Measurements from ENCODE around the gene ANXA9.

ANXA9 gene

DNA sequence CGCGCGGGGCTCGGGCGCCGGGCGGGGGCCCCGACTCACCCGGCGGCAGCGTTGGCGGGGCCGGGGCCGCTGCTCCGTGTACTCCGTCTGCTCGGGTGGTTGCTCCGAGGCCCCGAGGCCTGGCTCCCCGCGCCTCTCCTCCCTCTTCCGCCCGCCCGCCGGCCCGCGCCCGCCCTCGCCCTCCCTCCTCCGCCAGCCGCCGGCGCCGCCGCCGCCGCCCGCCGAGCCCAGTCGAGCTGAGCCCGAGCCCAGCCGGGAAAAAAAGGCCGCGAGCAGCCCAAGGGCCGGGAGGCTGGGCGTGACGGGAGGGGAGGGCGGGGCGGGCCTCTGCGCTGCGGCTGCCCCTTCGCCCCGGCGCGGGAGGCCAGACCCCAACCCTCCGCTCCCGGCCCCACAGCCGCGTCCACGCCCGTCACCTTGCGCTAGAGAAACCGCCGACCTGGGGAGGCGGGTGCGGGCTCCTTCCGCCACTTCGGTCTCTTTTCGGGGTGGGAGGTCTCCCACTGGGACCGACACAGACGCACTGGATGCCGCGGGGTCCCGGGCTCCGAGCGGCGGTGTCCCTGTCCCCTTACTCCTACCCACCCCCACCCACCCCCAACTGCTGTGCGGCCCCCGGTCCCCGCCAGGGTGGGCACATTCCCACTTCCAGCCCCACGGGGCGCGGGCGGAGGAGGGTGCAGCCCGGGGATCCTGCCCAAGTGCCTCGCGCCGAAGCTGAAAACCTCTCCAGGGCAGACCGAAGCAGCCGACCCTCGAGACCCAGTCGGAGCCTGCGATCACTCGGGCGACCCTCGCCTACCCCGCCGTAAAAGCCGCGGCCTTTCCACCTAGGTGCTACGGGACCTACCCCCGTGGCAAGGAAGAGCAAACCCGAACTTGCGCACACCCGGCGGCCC, 7.3 kb upstream of the ANXA9 start, which contains the start of gene CERS2:
CERS2 (minus strand) TSS at position 256 of the 899 bp plus-strand sequence. CDS start 5,745 bp downstream, outside the sequence.
- DNase-seq (ENCODE audit: low read depth, low spot score), result peak; percentile 97

DNA sequence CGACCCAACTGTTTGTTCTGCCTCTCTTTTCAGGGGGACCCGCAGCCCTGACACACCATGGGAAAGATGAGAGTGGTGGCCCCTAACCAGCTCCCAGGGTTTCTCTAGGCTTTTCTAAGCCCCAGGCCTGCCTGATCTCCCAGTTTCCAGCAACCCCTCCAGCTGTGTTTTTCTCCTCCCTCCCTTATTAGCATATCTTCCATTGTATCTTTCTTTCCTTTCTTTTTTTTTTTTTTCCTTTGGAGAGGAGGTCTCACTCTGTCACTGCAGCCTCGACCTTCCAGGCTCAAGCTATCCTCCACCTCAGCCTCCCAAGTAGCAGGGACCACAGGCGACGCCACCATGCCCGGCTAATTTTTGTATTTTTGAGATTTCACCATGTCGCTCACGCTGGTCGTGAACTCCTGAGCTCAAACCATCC, 5.7 kb upstream of the ANXA9 start:
- no peak for DNase-seq (ENCODE audit: low read depth, low spot score)

DNA sequence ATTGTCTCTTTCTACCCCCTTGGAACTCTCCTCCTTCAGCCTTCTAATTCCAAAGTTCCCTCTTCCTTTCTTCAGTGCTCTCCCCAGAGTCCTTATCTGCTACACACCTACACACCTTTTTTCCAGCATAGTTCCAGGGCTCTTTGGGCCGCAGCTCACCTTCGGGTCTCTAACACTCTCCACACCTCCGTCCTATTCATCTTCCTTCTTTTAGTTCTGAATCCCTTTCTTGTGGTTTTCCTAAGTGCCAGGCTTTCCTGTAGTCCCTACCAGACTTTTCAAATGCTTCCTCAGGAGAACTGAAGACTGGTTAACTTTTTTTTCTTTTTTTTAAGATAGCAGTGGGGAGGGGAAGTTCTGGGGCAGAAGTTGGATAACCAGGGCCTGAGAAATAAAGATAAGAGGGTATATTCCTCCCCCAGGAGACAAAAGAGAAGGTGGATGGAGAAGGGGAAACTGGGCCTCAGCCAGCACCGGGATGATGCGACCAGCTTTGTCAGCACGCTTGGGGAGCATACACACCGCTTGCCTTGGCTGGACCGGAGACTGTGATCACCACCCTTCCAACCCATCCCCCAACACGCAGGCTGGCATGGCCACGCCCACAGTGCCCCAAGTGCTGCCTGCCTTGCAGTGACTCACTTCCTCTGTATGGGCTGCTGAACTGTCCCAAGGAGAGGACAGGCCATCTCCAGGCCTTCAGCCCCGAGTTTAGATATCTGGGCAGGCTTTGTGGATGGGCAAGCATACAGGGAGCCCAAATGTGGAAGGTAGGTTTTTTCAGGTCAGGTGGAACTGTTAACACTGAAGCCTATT, 5.0 kb upstream of the ANXA9 start:
- DNase-seq (ENCODE audit: low read depth, low spot score), result peak; percentile 64

DNA sequence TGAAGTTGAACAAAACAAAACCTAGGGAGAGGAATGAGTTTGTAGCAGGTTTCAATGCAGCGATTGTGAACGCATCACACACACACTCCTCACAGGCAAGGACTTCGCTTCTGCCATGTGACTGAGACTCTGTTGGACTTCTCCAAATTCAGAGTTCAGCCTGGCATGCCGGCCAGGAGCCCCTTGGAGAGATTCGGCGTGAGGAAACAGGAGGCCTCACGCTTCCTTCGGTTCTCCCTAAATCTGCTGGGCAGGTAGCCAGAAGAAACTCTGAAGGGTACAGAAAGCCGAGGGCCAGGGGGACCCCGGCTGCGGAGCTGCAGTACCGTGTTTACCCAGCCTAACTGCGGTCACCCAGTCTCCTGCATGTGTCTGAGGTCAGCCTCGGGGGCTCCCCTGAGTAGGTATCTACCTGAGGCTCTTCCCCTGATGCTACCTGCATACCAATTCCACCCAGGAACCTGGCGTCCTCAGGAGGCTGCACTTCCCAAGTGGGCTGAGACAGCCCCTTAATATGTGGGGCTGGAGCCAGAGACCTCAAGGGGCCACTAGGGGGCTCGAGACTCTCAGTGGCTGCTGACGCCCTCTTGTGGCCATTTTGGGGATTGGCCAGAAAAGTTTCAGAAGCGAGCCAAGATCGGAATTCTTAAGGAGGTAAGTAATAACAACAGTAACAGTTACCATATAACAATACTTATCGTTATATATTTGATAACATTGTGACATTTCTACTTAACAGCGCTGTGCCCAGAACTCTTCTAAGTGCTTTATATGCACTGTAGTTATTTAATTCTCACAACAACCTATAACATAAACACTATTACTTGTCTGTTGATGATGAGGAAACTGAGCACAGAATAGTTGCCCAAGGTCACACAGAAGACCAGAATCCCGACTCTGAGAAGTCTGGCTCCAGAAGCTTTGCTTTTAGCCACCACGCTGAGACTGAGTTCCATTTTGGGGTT, 2.7 kb upstream of the ANXA9 start:
- DNase-seq (ENCODE audit: low read depth, low spot score), result peak; percentile 94

DNA sequence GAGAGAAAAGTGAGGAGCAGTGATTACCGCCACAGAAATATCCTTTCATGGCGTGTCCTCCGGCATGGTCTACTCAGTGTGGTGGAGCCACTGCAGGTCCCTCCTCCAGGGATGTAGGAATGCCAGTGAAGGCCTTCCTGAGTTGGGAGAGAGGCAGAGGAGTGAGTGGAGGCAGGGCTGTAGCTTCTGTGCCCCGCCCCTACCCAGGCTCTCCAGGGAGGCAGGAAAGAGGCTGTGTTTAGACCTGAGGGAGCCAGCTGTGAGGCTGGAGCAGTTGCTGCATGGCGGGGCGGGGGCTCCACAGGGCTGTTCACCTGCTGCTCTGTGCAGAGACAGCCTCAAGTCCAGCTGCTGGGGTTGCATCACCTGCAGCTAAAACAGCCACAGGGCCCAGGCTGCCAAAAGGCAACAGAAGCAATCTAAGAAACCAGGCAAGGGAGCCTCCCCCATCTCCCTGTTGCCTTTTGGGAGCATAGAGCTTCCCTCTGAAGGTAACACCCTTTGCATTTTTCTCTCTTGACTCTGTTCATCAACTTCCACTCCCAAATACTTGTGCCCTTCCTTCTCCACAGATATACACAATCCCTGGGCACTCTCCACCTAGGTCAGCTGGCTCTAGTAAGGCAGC, 801 bp upstream of the ANXA9 start:
- DNase-seq (ENCODE audit: low read depth, low spot score), result no peak

DNA sequence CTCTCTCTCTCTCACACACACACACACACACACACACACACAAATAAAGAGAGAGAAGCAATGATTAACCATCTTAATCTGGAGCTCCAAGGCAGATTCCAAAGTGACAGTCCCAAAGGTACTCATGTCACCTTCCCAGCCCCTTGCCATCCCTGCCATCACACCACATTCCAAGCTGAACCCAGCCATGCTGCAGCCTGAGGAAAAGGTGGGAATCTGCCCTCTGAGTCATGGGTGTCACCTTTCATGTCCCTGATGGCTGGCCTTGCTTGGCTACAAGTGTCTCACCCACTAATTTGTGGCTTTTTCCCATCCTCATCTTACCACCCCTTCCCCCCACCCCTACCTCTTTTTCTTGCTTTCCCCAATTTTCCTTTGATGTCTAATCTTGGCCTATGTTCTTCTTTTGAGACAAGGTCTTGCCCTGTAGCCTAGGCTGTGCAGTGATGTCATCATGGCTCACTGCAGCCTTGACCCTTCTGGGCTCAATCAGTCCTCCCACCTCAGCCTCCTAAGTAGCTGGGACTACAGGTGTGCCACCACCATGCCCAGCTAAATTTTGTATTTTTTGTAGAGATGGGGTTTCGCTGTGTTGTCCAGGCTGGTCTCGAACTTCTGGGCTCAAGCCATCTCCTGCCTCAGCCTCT, 3.2 kb downstream of the ANXA9 start:
- no peak for DNase-seq (ENCODE audit: low read depth, low spot score)

DNA sequence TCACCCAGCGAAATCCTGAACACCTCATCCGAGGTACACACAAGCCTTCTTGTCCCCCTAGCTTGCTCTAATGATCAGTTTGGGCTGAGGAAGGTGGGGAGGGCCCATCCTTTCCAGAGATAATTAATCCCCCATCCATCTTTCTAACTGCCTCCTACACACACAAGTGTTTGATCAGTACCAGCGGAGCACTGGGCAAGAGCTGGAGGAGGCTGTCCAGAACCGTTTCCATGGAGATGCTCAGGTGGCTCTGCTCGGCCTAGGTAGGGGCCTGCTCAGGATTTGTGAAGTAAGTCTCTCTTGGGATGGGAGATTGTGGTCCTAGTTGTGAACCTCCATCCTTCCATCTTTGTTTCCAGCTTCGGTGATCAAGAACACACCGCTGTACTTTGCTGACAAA, 5.8 kb downstream of the ANXA9 start:
- DNase-seq (ENCODE audit: low read depth, low spot score), result no peak

DNA sequence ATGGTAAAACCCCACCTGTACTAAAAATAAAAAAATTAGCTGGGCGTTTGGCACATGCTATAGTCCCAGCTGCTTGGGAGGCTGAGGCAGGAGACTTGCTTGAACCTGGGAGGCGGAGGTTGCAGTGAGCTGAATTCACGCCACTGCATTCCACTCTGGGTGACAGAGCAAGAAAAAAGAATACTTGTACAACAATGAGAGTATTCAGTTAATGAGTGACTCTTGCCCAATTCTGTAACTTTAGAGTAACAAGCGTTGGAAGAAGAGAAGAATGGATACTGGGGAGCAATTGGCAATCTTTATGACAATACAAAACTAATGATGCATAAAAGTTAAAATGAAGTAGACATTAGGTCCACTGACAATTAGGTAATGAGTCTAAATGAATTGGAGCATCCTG, 10.5 kb downstream of the ANXA9 start:
- no peak for DNase-seq (ENCODE audit: low read depth, low spot score)

DNA sequence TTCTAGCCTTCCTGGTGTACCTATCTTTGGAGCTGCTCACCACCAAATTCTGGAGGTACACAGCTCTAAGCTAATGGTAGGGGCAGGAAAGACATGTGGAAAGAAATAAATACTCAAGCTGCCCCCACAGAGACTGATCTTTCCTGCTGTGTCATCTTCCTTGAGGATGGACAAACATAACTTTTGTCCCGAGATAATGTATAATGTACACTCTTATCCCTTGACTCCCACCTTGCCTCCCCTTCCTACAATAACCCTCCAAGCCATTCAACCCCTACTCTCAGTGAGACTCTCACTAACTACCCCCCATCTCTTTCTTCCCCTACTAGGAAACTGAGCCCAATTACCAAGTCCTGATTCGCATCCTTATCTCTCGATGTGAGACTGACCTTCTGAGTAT, 12.2 kb downstream of the ANXA9 start:
- no peak for DNase-seq (ENCODE audit: low read depth, low spot score)

DNA sequence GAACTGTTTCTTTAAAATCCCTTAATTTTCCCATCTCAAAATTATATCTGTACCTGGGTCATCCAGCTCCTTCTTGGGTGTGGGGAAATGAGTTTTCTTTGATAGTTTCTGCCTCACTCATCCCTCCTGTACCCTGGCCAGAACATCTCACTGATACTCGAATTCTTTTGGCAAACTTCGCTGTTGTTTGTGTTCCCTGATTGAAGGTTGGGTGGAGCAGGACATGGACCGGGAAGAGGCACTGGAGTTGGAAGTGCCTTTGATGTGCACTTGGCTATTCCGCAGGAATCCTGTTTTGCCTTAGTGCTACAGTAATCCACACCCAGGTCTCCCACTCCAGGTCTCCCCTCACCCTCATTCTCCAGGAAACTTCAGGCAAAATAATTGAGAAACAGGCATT, 13.4 kb downstream of the ANXA9 start:
- no peak for DNase-seq (ENCODE audit: low read depth, low spot score)

DNA sequence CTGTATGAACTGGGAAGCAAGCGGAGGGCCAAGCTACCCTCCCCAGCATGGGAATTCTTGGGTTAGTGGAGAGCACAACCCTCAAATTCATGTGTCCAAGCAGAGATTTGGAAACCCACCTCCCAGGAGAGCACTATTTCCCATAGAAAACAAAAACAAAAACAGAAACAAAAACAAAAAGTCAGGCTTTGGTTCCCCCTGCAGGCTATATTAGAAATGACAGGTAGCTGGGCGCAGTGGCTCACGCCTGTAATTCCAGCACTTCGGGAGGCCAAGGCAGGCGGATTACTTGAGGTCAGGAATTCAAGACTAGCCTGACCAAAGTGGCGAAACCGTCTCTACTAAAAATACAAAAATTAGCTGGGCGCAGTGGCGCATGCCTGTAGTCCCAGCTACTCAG, 13.8 kb downstream of the ANXA9 start:
- DNase-seq (ENCODE audit: low read depth, low spot score), result peak; percentile 57

DNA sequence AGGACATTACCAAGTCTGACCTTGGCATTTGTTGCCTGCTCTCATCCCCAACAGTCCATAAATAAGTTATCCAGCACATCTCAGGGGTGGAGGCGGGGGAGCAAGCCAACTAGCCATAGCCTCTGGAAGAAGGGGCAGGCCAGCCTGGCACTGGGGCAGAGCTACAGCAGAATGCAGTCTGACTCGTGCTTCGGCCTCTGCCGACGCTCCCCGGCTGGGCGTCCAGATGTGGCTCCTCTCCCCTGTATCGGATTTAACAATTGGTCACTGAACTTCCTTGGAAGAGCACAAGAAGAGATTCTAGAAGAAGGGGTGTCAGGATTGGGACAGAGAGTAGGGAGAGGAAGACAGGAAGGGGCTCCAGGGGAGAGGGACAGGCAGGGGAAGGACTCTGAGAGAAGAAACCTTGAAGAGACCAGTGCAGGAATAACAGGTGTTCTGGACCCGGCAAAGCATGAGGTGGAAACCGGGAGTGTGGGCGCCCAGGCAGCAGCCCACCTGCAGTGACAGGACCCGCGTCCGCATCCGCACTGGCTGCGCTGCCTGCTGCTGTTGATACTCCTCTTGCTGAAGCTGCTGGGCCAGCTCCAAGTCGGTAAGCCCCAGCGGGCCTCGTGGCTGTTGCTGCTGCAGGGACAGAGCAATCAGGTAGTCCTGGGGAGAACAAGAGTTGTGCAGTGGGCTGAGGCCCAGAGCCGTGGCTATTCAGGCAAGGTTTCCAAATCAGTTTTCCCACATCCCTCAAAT, 15.2 kb downstream of the ANXA9 start:
- DNase-seq (ENCODE audit: low read depth, low spot score), result peak; percentile 36

DNA sequence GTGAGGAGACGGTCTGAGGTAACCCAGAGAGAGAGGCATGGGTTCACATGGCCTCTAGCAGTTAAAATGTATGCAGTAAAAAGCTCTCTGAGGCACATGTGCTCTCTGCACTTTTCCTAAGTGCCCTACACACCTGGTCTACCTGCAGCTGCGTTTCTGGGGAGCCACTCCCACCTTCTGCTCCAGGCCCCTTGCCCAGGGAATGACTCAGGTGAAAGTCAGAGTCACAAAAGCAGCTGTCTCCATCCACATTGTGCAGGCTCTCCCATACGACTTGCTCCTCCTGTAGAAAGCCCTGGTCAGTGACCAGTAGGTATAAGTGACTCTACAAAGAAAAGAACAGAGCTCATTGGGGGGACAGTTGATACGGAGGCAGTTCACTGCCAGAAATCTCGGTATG, 15.9 kb downstream of the ANXA9 start:
- no peak for DNase-seq (ENCODE audit: low read depth, low spot score)

DNA sequence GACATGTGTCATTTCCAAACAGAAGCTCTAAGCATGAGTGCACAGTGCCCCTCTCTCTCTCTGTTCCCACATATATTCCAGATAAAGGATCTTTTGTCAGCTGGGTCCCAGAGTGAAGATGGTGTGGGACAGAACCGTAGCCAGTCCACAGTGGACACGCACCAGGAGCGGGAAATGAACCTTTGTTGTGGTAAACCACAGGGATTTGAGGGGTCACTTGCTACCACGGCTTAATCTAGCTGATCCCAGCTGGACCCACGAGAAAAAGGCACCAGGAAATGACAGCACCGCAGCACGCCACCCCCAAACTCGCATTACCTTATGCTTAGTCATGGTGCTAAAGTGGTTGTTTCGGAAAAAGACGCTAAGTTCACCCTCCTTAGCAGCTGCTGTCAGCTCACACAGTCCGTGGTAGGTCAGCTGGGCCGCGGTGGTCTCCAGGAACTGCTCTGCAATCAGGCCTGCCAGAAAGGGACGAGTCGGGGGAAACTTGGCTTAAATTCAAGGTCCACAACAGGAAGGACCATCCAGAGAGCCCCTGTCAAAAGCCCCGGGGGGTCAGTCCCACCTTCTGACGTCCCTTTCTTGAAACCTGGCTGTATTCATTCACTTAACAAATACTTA, 17.1 kb downstream of the ANXA9 start:
- DNase-seq (ENCODE audit: low read depth, low spot score), result peak; percentile 84

DNA sequence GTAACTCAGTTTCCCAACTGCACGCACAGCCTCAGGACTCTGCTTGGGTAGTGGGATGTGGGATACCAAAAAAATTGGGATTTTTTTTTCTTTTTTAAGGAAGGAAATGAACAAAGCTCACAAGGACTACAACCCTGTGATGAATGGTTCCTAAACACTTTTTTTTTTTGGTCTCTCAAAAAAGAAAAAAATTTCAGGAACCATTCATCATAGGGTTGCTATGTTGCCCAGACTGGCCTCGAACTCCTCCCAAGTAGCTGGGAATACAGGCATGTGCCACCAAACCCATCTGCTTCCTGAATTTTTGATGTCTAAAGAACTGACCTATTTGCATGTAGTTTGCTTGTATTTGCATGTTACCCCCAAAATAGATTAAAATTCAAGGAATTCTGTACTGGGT, 17.8 kb downstream of the ANXA9 start:
- DNase-seq (ENCODE audit: low read depth, low spot score), result no peak

DNA sequence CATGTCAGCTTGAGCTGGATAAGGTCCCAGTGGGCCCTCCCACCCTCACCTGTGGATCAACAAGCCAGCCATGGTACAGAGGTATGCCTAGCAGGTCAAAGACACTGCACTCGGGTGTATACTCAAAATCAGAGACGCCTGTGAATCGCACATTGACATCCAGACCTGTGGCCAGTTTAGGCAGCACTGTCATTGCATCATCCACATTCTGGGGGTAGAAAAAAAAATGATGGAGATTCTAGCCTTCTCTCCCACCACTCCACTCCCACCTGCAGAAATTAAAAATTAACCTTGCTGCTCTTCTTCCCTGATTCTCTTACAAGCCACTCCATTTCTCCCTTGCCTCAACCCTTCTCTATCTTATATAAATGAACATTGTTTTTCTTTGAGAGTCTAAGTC, 18.3 kb downstream of the ANXA9 start:
- no peak for DNase-seq (ENCODE audit: low read depth, low spot score)

DNA sequence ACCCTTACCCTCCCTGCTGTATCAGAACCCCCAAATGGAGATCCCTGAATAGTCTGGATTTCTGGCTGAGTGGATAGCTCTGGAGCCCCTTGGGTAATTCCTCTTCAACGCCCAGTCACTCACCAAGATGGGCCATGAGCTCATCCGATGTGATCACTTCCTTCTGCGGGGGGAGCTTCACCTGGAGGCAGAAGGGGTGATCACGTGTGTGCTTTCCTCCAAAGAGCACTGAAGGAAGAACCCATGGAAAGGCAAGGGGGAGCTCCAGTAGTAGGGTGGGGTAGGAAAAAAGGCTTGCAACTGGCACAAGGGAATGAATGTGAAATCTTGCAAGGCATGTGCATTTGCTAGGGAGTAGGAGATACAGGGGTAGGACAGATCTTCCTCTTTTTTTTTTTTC, 19.5 kb downstream of the ANXA9 start:
- no peak for DNase-seq (ENCODE audit: low read depth, low spot score)

DNA sequence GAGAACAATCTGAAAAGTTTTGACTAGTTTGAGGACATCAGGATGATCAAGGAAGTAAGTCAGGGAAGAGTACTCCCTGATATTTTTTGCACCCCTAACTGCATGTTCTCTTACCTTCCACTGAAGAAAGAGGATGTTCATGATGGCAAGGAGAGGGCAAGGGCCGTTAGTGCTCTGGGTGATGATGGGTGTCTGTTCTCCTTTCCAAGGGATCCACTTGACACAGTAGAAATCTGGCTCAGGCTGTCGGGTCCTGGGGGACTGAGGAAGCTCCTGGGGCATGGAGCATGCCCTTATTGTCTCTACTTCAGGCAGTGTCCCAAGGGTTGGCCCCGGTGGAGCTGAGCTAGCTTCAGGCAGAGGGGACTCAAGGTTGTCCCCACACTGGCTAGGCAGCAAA, 20.0 kb downstream of the ANXA9 start:
- DNase-seq (ENCODE audit: low read depth, low spot score), result no peak

DNA sequence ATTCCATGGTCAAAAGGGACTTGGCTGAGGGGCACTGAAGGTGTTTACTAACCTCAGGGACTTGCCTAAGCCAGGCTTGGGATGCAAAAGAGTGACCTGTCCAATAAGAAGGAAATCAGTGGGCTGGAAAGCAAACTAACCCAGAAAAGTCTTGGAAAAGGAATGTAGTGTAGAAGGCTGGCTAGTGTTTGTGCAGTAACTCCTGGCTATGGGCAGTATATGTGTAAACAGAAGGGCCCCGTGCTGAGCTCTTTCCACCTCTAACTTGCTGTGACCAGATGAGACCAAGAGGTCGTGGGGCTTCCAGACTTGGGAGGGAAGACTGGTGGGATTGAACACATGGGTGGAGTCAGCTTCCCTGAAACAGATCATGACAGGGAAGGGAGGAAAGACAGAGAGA, 20.5 kb downstream of the ANXA9 start:
- no peak for DNase-seq (ENCODE audit: low read depth, low spot score)

Measured in astrocyte of the hippocampus (primary cell).